ENCODE data around the gene IZUMO2.
"Not testable (repeated sequence)": the region's sequence is repeated elsewhere in the genome, so short reads cannot be mapped to it uniquely, and the experiment has no call there.

Gene IZUMO2

GRCh38 chr19:50181121-50181520, 18.0 kb upstream of the IZUMO2 start:
- DNase-seq, result no peak

GRCh38 chr19:50178859-50179537, 15.9 kb upstream of the IZUMO2 start:
- DNase-seq, result peak; percentile 93

GRCh38 chr19:50178320-50178719, 15.2 kb upstream of the IZUMO2 start:
- DNase-seq, result peak; percentile 15

- no peak for DNase-seq
These were observed 13.7 kb upstream of the IZUMO2 start for GRCh38 chr19:50176775-50177174.

DNA sequence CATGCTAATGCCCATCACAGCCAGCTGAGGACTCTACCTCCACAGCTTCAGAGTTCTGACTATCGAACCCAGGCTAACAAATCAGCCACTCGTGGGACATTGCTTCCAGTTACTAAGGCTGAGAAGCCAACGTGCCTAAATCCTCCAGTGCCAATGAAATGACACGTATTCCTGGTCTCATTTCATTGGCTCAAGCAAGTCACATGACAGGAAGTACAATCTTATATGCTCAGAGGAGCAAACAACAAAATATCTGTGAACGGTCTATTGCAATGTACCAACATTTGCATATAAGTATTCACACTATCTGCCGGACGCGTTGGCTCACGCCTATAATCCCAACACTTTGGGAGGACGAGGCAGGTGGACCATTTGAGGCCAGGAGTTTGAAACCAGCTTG, 12.8 kb upstream of the IZUMO2 start:
- DNase-seq, result no peak

GRCh38 chr19:50174100-50174793, 11.2 kb upstream of the IZUMO2 start:
- no peak for DNase-seq

- no peak for DNase-seq
These were observed 10.0 kb upstream of the IZUMO2 start for GRCh38 chr19:50173127-50173526.

DNA sequence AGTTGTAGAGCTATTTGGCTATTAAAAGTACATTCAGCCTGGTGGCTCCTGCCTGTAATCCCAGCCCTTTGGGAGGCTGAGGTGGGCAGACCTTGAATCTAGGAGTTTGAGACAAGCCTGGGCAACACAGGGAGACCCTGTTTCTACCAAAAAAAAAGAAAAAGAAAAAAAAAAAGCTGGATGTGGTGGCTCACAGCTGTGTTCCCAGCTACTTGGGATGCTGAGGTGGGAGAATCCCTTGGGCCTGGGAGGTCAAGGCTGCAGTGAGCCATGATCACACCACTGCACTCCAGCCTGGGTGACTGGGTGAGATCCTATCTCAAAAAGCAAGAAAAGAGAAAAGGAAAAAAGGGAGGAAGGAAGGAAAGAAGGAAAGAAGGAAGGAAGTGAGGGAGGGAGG, 9.6 kb upstream of the IZUMO2 start:
- no peak for DNase-seq

DNA sequence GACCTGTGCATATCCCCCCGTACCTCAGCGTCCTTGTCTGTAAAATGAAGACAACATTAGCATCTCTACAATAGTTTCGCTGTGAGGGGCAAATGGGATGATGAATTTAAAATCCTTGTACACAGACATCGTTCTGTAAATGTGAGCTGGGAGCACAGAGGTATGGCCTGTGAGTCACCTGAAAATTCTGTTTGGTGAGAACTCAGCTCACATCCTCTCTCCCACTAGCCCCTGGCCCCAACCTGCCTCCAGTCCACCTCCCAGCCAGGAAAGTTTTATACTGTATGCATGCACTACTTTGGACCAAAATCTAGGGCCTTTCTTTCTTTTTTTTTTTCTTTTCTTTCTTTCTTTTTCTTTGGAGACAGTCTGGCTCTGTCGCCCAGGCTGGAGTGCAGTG, 8.7 kb upstream of the IZUMO2 start:
- no peak for DNase-seq

- peak; percentile 96 for DNase-seq
These were observed 4.2 kb upstream of the IZUMO2 start for GRCh38 chr19:50167314-50167721.

GRCh38 chr19:50159078-50159477, 4.0 kb downstream of the IZUMO2 start:
- no peak for DNase-seq

DNA sequence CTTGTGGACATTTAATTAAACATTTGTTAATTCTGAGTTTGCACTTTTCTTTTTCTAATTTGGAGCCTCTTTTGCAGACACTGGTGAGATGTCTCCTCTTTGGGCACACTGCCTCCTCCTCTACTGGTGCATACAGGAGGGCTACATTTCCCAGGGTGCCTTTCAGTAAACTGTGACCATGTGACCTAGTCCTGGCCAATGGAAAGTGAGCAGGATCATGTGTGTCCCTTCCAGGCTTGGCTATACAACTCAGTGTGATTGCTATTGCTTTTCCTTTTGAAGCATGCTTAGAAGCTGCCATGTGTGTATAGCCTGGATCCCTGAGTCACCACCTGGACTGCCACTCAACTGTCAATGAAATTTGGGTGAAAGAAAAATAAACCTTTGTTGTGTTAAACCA, 4.5 kb downstream of the IZUMO2 start:
- DNase-seq, result no peak

GRCh38 chr19:50155520-50156109, 7.5 kb downstream of the IZUMO2 start:
- no peak for DNase-seq

DNA sequence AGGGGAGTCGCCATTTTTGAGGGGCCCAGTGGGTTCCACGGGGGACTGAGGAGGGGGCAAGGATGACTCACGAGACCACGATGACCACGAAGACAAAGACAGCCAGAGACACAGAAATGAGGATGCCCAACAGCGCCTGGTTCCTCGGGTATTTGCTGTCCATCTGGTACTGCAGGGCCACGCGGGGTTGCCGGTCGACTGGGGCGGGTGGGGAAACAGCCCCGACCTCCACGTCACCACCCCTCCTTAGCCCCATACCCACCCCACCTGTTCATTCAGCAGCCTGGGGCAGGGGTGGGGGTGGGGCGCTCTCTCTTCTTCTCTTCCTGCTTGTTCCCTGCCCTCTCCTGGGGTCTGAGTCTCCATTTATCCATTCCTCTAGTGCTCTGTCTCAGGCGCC, 8.6 kb downstream of the IZUMO2 start:
- no peak for DNase-seq

DNA sequence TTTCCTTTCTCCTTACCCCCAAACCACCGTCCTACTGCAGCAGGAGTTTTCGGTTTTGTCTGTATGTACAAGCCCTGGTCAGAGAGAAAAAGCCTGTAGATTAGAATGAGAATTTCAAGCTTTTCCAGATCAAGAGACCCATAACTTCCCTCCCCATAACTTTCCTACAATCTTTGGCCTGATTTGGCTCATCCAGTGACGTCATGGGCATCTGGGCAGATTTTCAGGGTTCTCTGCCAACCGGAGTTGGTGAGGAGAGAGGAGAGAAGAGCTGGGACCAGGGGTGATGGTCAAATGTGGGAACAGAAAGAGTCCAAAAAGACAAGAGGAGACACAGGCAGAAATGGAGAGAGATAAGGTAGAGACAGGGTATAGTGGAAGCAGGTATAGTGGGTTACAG, 10.5 kb downstream of the IZUMO2 start:
- DNase-seq, result no peak

- no peak for DNase-seq
These were observed 14.6 kb downstream of the IZUMO2 start for GRCh38 chr19:50148528-50148927.

- peak; percentile 98 for DNase-seq
These were observed 15.3 kb downstream of the IZUMO2 start for GRCh38 chr19:50147462-50148423.

GRCh38 chr19:50141921-50142320, 21.2 kb downstream of the IZUMO2 start:
- not testable (repeated sequence) for DNase-seq

- DNase-seq, result not testable (repeated sequence)
These were observed 22.8 kb downstream of the IZUMO2 start for GRCh38 chr19:50140118-50140845.

- not testable (repeated sequence) for DNase-seq
These were observed 26.3 kb downstream of the IZUMO2 start for GRCh38 chr19:50136603-50137365.

GRCh38 chr19:50135856-50136602, 27.1 kb downstream of the IZUMO2 start:
- DNase-seq, result peak; percentile 48
